Measurements from ENCODE around the gene RPL37. TPM values are rescaled to one million over a fixed set of nuclear protein-coding genes. Genes with fewer than 3 reads are reported as not detected.

The RPL37 gene
- total and polyA plus RNA-seq, 9 of the 15 experiments (the other 6 are each of a cell fraction or from before 2014, with no cell fraction given): 2,342 to 7,963 (median 4,091) TPM

DNA sequence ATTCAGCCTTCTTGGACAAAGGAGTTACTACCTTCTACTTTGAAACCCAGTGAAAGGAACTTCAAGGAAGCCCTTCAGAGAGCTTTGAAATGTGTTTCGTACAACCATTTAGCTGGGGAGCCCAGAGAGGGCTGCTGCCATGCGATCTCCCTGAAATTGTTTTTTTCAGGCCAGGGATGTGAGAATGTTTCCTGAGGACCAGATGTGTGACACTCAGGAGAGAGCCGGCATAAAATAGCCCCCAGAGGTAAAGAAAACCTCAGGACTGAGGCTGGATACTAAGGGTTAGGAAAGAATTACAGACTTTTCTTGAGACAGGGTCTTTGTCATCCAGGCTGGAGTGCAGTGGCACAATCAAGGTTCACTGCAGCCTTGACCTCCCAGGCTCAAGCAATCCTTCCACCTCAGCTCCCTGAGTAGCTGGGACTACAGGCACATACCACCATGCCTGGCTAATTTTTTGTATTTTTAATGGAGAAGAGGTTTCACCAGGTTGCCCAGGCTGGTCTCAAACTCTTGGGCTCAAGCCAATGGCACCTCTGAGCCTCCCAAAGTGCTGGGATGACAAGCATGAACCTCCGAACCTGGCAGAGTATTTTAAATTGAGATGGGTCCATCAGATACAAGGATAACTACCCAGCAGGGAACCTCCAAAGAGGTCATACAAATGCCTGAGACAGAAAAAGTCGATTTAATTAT is 8.4 kb downstream of the RPL37 start (continued):
- TF ChIP-seq, protein P1, sequence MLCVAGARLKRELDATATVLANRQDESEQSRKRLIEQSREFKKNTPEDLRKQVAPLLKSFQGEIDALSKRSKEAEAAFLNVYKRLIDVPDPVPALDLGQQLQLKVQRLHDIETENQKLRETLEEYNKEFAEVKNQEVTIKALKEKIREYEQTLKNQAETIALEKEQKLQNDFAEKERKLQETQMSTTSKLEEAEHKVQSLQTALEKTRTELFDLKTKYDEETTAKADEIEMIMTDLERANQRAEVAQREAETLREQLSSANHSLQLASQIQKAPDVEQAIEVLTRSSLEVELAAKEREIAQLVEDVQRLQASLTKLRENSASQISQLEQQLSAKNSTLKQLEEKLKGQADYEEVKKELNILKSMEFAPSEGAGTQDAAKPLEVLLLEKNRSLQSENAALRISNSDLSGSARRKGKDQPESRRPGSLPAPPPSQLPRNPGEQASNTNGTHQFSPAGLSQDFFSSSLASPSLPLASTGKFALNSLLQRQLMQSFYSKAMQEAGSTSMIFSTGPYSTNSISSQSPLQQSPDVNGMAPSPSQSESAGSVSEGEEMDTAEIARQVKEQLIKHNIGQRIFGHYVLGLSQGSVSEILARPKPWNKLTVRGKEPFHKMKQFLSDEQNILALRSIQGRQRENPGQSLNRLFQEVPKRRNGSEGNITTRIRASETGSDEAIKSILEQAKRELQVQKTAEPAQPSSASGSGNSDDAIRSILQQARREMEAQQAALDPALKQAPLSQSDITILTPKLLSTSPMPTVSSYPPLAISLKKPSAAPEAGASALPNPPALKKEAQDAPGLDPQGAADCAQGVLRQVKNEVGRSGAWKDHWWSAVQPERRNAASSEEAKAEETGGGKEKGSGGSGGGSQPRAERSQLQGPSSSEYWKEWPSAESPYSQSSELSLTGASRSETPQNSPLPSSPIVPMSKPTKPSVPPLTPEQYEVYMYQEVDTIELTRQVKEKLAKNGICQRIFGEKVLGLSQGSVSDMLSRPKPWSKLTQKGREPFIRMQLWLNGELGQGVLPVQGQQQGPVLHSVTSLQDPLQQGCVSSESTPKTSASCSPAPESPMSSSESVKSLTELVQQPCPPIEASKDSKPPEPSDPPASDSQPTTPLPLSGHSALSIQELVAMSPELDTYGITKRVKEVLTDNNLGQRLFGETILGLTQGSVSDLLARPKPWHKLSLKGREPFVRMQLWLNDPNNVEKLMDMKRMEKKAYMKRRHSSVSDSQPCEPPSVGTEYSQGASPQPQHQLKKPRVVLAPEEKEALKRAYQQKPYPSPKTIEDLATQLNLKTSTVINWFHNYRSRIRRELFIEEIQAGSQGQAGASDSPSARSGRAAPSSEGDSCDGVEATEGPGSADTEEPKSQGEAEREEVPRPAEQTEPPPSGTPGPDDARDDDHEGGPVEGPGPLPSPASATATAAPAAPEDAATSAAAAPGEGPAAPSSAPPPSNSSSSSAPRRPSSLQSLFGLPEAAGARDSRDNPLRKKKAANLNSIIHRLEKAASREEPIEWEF (CRISPR knock-in tag; IDR thresholded peaks at IDR 0.05): no peak
- TF ChIP-seq TCFL5 (CRISPR knock-in tag; conservative IDR thresholded peaks at IDR 0.05) (no peak), CHD2 (IDR thresholded peaks at IDR 0.05; ENCODE audit: low read depth, low read length) (0 out of 2 replicates have a peak, but pooled peaks have one; percentile 3), MLLT1 (IDR thresholded peaks at IDR 0.05) (no peak), ZNF311 (CRISPR knock-in tag; IDR thresholded peaks at IDR 0.05) (no peak), C11orf30 (IDR thresholded peaks at IDR 0.05; ENCODE audit: low read depth) (no peak), SIN3A (IDR thresholded peaks at IDR 0.05; ENCODE audit: borderline replicate concordance in 2 of 2, control insufficient read depth in 1 of 2, low read depth in 2 of 2, low read length in 2 of 2) (peak in 1 of 2 experiments; percentile 20; a peak in 1 of 4 replicates), POLR2B (IDR thresholded peaks at IDR 0.05; ENCODE audit: low read depth, partially characterized antibody) (peak; percentile 56), ZBED1 (IDR thresholded peaks at IDR 0.05) (no peak), ZNF143 (CRISPR knock-in tag; IDR thresholded peaks at IDR 0.05) (no peak), POLR2AphosphoS2 (IDR thresholded peaks at IDR 0.05; ENCODE audit: low read length) (peak; percentile 87; the same call in 1 of the 2 replicates), RBFOX2 (IDR thresholded peaks at IDR 0.05; ENCODE audit: low read depth, low read length) (peak; percentile 47; the same call in 1 of the 2 replicates), POLR2A (conservative IDR thresholded peaks at IDR 0.05) (peak; percentile 59), ZNF217 (CRISPR knock-in tag; IDR thresholded peaks at IDR 0.05) (no peak), POLR2G (IDR thresholded peaks at IDR 0.05; ENCODE audit: low read depth, low read length) (peak; percentile 50; the same call in 1 of the 2 replicates)
